ENCODE results near the gene FAM222A.

The FAM222A gene

DNA sequence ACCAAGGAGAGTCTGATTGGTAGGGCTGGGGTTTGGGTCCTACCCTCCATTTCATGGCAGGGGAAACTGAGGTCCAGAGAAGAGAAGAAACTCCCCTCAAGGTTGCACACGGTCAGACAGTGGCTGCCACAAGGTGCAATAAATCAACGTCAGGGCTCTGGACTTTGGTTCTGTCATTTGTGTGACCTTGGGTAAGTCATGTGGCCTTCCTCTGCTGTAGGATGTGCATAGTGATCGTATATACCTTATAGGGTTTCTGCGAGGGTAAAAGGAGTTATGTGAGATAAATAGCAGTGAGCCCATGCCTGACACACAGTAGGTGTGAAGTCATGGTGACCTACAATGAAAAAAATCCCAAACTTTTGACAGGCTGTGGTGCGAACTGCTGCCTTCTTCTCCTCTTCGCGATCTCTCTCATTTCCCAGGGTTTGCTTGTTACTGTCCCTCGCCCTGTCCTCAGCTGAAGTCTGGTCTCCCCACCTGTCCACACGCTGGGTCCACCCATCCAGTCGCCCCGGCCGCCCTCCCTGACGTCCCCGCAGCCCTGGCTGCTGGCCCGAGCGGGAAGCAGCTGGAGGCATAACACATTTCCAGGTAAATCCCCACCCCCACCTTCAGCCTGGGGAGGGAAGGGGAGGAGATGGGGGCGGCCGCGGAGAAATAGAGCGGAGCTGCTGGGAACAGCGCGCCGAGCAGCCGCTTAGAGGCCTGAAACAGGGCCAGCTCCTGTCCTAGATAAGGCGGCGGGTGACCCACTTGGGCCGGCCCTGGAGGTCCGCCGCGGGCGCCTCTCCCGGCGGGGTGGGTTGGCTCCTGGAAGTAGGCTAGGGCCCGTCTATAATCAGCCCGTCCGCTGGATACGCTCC is 1.8 kb upstream of the FAM222A start:
- FAIRE-seq, result no peak

- no peak for FAIRE-seq
Measured at GRCh38 chr12:109714141-109714912, 702 bp downstream of the FAM222A start.

GRCh38 chr12:109714913-109715244 is 1.3 kb downstream of the FAM222A start:
- no peak for FAIRE-seq

GRCh38 chr12:109715310-109716091 is 1.9 kb downstream of the FAM222A start:
- no peak for FAIRE-seq

- no peak for FAIRE-seq
Measured at GRCh38 chr12:109716092-109716479, 2.5 kb downstream of the FAM222A start.

GRCh38 chr12:109716512-109717389 is 3.1 kb downstream of the FAM222A start:
- no peak for FAIRE-seq

DNA sequence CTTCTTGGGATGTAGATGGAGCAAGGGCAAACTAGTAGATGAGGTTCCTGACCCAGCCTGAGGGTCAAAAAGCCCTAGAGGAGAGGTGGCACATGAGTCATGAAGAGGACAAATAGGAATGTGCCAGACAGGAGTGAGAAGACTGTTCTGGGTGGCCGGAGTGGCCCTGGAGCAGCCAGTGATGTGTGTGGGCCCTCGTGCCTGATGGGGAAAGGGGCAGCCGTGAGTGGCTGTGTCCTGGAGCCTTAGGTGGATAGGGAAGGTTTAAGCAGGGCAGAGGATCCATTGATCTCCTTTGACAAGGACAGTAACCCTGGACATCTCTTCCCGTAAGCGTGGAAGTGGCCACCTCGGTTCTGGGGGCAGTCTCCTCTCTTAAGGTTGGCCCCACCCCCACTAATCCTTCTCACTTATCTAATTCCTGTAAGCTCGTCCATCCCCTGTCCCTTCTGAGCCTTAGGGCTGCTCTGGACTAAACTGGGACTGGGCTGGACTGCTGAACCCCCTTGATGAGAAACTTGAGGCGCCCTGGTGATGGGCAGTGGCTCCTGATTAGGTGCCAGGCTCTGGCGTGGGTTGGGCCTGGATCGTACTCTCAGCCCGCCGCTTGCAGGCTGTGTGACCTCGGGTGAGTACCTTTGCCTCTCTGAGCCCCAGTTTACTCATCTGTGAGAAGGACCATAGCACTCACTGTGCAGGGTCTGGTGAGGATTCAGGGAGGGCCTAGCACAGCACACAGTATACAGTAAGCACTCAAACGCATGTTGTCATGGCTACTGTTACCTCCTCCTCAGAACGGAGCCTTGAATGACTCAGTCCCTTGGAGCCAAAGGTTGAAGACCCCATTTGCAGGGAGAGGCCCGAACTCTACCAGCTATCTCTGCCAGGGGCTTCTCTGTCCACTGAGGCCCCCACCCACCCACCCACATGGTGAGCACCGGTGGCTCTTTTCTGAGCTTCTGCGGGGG is 4.0 kb downstream of the FAM222A start:
- no peak for FAIRE-seq

DNA sequence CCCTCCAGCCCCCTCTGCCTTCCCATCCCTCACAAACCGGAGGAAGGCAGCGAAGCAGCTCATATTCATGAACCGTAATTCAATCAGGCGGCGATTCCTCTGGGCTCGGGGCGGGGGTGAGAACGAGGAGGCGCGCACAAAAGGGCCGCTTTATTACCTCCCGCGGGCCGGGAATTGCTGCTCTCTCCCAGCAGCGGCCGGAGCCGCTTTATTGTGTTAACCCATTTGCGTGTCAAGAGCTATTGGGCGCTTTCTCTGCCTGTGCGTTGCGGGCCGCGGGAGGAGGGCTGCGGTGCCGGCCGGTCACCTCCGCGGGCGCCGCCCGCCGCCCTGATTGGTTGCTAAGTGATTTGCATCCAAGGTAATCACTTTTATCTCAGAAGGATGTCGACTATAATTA is 4.8 kb downstream of the FAM222A start:
- no peak for FAIRE-seq

DNA sequence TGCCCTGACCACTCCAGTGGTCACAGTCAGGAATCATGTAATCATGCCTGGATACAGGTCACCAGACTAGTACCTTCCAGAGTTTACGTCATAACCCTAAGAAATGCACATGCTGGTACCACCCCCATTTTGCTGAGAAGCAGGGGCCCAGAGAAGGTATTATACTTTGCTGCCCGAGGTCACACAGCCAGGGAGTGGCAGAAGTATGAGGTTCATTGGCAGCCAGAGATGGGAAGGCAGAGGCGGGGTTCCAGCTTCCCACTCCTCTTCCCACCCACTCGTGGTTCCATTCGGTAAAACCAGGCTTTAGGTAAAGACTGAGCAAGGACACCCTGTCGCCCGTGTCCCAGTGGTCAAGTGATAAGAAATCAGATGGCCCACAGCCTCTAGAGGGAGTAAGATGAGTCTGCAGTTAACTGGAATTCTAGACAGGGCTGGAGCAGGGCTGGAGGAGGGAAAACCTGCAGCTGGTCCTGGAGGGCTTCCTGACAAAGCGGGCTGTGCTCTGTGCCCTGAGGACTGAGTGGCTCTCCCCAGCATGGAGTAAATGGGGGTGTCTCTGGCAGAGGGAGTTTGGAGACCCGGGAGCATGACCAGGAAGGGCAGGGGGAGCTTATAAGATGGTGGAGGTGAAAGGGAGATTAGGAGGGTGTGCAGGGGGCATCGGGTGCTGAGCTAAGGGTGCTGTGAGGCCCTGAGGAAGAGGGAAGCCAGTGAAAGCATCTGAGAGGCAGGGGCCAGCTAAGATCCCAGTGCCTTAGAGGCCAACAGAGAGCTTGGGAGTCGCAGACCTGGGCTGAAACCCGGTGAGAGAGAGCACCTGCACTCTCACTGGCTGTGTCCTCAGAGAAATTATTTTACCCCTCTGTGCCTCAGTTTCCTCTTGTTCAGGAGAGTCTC is 5.7 kb downstream of the FAM222A start:
- FAIRE-seq, result no peak

DNA sequence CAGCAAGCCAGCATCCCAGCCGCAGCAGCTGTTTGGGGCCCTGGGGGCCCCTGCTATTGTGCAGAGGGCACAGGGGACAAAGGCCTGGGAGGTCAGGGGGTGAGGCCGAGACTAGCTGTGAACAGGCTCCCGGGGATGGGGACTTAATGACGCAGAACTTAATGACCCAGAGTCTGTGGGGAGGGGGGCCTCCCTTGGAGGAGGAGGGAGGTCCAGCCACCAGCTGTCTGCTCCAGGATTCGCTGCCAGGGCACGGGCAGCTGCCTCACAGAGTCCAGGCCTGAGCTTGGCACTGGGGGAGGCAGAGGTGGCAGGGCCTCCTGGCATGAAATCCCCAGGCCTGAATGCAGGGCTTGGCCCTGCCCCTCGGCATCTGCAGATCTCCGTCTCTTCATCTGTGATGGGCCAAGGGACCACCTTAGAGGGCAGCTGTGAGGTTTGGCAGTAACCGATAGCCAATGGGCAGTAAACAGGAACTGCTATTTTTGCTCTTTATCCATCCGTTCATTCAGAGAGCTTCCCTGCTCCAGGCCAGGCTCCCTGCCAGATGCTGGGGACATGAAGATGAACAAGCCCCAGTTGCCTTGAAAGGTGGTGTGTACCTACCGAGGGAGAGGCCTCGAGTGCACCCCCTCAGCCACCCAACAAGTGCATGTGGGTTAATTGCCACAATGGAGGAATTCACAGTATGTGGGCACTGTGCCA is 6.7 kb downstream of the FAM222A start:
- no peak for FAIRE-seq

DNA sequence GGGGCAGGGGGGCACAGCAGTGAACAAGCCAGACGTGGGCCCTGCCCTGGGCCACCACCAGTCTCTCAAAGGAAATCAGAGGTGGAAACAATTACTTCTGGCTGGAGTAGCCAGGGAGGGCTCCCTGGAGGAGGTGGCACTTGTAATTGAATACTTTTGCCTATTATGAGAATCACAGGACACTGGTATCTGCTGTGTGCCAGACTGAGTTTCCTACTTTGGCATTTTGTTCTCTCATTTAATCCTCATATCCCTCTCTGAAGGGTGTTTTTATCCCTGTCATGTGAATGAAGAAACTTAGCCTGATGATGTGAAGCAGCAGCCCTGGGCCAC is 7.2 kb downstream of the FAM222A start:
- no peak for FAIRE-seq

GRCh38 chr12:109721276-109721675 is 7.7 kb downstream of the FAM222A start:
- FAIRE-seq, result no peak

- no peak for FAIRE-seq
Measured at GRCh38 chr12:109722022-109722720, 8.5 kb downstream of the FAM222A start.

DNA sequence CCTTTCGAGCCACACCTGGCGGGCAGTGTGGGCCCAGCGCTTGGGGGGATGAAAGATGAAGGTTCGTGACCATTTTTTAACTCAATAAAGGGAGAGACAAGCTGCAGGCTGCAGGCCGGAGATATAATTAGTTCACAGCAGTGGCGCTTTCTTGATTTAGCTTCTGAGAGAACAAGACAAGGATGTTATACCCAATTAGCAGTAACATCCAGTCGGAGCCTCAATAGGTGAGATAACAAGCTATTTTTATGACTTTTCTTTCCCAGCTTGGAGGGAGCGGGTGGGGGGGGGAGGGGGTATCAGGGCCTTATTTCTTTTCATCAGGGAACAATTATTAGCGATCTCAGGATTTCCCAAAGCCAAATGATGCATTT is 9.1 kb downstream of the FAM222A start:
- no peak for FAIRE-seq

DNA sequence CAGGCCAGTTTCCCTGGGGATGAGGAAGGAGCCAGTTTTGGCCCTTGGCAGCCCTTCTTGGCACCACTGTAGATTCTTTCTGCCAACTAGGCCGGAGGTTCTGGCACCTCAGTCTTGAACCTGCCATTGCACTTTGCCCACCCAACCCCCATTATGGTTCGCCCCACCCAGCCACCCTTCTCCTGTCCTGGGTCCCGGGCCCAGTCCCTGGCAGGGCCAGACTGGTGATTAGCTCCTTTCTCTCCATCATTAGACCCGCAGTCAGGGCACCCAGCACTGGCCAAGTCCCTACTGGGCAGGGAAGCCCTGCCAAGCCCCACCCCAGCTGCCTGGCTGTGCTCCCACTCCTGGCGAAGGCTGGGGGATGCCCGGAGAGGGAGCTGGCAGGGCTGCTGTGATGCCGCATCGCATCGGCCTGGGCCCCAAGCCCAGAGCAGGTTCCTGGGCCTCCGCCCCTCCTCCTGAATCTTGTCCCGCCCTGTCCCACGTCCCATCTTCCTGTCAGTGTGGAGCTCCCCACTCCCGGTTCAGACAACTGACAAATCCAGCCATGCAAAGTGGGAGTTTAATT is 9.8 kb downstream of the FAM222A start:
- FAIRE-seq, result no peak

DNA sequence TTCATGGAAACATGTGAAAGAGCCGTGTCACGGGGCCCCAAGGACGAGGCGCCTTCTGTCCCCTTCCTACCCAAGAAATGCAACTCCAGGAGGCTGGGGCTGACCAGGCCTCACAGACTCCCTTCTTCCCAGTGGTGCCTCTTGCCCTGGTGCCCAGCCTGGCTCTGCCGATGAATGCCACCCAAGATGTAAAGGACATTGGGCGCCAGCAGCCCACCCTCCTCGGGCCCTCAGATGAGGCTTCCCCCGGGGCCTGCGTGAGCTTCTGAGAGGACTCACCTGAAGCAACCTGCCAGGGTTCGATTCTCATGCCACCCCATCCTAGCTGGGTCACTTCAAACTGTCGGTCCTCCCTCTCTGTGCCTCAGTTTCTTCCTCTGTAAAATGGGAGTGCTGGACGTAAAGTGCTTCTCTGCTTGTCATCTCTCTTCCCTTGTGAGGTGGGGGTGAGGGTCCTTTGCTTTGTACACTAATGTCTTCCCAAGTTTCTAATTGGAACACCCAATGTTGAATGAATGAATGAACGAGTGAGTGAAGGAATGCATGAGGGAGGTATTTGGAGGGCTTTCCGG is 10.8 kb downstream of the FAM222A start:
- FAIRE-seq, result no peak

DNA sequence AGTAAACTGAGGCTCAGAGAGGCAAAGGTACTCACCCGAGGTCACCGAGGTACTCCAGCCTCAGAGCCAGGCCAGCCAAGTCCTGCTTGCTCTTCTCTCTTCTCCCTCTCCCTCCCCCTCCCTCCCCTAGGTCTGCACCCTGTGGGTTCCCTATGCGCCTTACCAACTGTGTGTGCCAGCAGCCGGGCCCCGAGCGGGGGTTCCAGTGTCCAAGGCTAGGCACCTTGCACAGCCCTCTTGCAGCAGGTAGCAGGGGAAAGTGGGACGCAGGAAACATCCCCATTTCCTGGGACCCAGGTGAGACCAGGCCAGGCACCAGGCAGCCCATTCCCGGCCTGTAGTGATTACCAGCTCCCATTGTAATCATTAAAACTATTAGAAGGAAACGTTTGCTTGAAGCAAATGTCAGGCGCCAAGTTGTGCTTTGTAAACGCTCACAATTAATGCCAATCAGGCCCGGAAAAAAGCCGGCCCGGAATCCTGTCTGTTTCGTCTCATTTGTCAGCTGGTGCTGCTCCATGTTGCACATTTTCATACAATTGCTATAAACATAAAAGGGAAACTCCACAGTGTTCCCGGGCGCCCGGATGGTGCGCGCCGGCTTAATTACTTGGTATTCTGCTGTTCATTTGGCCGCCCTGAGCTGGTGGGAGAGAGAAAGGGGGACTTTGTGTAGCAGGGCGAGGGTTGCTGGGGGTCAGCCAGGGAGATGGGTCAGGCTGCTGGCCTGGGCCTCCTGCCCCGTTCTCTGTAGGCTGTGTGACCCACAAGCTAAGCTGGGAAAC is 11.9 kb downstream of the FAM222A start:
- FAIRE-seq, result no peak

DNA sequence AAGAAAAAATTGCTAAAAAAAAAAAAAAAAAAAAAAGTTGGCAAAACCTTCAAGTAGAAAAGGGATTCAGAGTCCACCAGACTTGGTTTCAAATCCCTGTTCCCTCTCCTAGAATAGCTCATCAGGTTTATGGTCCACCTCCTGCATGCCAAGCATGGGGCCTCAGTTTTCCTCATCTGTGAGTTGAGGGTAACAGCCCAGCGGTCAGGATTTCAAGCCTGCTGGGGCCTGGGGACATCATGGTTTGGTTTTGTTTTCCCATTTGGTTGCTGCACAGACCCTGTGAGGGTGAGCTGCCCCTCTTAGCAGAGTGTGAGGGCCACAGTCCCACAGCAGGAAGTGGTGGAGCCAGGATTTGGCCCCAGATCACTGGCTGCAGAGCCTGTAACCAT is 12.5 kb downstream of the FAM222A start:
- FAIRE-seq, result no peak

All from G401.6 (cell line).